Neural cell (in vitro differentiated cells): Measurements from ENCODE around the gene RASSF4. TPM values are rescaled to one million over a fixed set of nuclear protein-coding genes. Genes with fewer than 3 reads are reported as not detected.

Experiments
- H2AFZ ChIP-seq: fragments of 200-600, 300-800 bp; sonication (generic), shearing (Covaris generic); 2 replicates; pipeline ENCODE4 v1.6.0; 2014; ENCODE audit warnings: low read depth, mild to moderate bottlenecking, antibody characterized with exemption, low read length, moderate library complexity
- H3F3A ChIP-seq: fragments of 200-600 bp; shearing (Covaris generic); 2 replicates; pipeline ENCODE4 v1.6.1; 2016; ENCODE audit warnings: mild to moderate bottlenecking, moderate library complexity, mixed read lengths, antibody characterized with exemption, low read length; ENCODE audit not compliant: insufficient read depth, poor library complexity, severe bottlenecking
- H3K27ac ChIP-seq: fragments of 200-600, 300-800 bp; sonication (generic), shearing (Covaris generic); 2 replicates; pipeline ENCODE4 v1.5.1; 2014; ENCODE audit warnings: mild to moderate bottlenecking, low read length, moderate library complexity
- H3K27me3 ChIP-seq: fragments of 300-800, 200-600 bp; sonication (generic), shearing (Covaris generic); 2 replicates; pipeline ENCODE4 v1.6.0; 2014; ENCODE audit warnings: mild to moderate bottlenecking, low read depth, low read length, moderate library complexity; ENCODE audit not compliant: insufficient read depth
- H3K36me3 ChIP-seq: fragments of 300-800, 200-600 bp; sonication (generic), shearing (Covaris generic); 2 replicates; pipeline ENCODE4 v1.5.1; 2014; ENCODE audit warnings: mild to moderate bottlenecking, antibody characterized with exemption, low read length, moderate library complexity; ENCODE audit not compliant: insufficient read depth
- H3K4me2 ChIP-seq: fragments of 300-800, 200-600 bp; sonication (generic), shearing (Covaris generic); 2 replicates; pipeline ENCODE4 v1.6.0; 2014; ENCODE audit warnings: mild to moderate bottlenecking, low read length
- H3K4me3 ChIP-seq: fragments of 300-800, 200-600 bp; sonication (generic), shearing (Covaris generic); 2 replicates; pipeline ENCODE4 v1.5.1; 2014; ENCODE audit warnings: mild to moderate bottlenecking, low read length, moderate library complexity
- H3K79me2 ChIP-seq: fragments of 200-600 bp; shearing (Covaris generic); replicated peaks from 2 replicates; pipeline ENCODE4 v1.6.0; 2014; ENCODE audit warnings: mild to moderate bottlenecking, low read length, moderate library complexity; ENCODE audit not compliant: insufficient read depth
- H3K9ac ChIP-seq: fragments of 300-800, 200-600 bp; sonication (generic), shearing (Covaris generic); 2 replicates; pipeline ENCODE4 v1.6.1; 2016; ENCODE audit warnings: mild to moderate bottlenecking, low read length, mixed read lengths
- H3K9me2 ChIP-seq: fragments of 200-600 bp; shearing (Covaris generic); 2 replicates; pipeline ENCODE4 v1.6.1; 2016; ENCODE audit warnings: mild to moderate bottlenecking, low read length, mixed read lengths; ENCODE audit not compliant: insufficient read depth
- H3K9me3 ChIP-seq: fragments of 200-600, 300-800 bp; sonication (generic), shearing (Covaris generic); 2 replicates; pipeline ENCODE4 v1.6.1; 2016; ENCODE audit warnings: mild to moderate bottlenecking, mixed run types, low read length, moderate library complexity, mixed read lengths
- H4K20me1 ChIP-seq: fragments of 200-600 bp; shearing (Covaris generic); 2 replicates; pipeline ENCODE4 v1.6.1; 2016; ENCODE audit warnings: mild to moderate bottlenecking, mixed run types; ENCODE audit not compliant: insufficient read depth
- EP300 ChIP-seq: fragments of 450-650 bp; conservative IDR thresholded peaks from 2 replicates; pipeline ENCODE4 v1.6.1; 2014; ENCODE audit warnings: antibody characterized with exemption, mild to moderate bottlenecking, moderate library complexity; ENCODE audit not compliant: poor library complexity, severe bottlenecking
- EZH2 ChIP-seq: fragments of 200-600, 300-800 bp; shearing (Covaris generic), sonication (generic); IDR thresholded peaks from 2 replicates; pipeline ENCODE4 v1.6.1; 2014; ENCODE audit warnings: antibody characterized with exemption, low read length, borderline replicate concordance, mild to moderate bottlenecking; ENCODE audit not compliant: insufficient read depth, poor library complexity, severe bottlenecking
- MXI1 ChIP-seq: fragments of 450-650 bp; conservative IDR thresholded peaks from 2 replicates; pipeline ENCODE4 v1.6.1; 2014; ENCODE audit warnings: antibody characterized with exemption, mild to moderate bottlenecking; ENCODE audit not compliant: poor library complexity, severe bottlenecking
- POLR2AphosphoS5 ChIP-seq: IDR thresholded peaks from 2 replicates; pipeline ENCODE4 v1.6.1; 2012
- RAD21 ChIP-seq: fragments of 450-650 bp; conservative IDR thresholded peaks from 2 replicates; pipeline ENCODE4 v1.6.1; 2014; ENCODE audit warnings: antibody characterized with exemption, mild to moderate bottlenecking, moderate library complexity
- REST ChIP-seq: IDR thresholded peaks from 2 replicates; pipeline ENCODE4 v1.6.1; 2012; ENCODE audit warnings: borderline replicate concordance
- SMC3 ChIP-seq: fragments of 450-650 bp; conservative IDR thresholded peaks from 2 replicates; pipeline ENCODE4 v1.6.1; 2014; ENCODE audit warnings: antibody characterized with exemption, mild to moderate bottlenecking, moderate library complexity; ENCODE audit not compliant: poor library complexity
- TAF1 ChIP-seq: IDR thresholded peaks from 2 replicates; pipeline ENCODE4 v1.6.1; 2012; ENCODE audit warnings: low read depth
- polyA plus RNA-seq: library from polyadenylated mRNA; depleted of rRNA; stranded (reverse); fragments of >200 nt; gene quantifications from 2 replicates; pipeline ENCODE4 v1.2.3, GENCODE V29; 2014
- TF ChIP-seq, protein P1 (sequence below): fragments of 450-650 bp; IDR thresholded peaks from 2 replicates; pipeline ENCODE4 v1.5.1; 2014; ENCODE audit warnings: antibody characterized with exemption, mild to moderate bottlenecking, moderate library complexity; ENCODE audit not compliant: poor library complexity, severe bottlenecking

Gene RASSF4
- polyA plus RNA-seq, 1 donor from 2014 or later: 10.2 TPM

DNA sequence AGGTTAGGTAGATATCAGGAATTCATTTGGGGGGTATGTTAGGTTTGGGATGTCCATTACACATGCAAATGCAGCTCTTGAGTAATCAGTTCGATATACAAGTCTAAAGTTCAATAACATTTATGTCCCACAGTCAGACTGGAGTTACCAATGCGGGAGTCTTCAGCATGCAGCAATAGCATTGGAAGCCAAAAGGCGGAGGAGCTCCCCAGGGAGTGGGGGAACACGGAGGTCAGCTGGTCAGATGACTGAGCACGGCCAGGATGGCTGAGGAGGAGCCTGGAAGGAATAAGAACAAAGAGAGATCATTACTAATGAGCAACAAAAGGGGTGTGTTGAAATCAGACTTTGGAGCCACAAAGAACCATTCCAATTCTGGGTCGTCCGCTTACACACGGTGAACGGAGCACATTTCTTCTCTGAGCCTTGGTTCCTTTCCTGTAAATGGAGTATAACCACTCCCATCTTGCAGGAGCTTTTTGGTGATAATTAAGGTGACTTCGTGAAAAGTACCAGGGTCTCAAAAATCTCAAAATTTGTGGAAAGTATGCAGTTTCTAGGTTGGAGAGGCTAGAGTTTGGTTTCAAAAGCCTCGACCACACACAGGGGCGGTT, 40.6 kb downstream of the RASSF4 start:
- Histone ChIP-seq H3F3A (no peaks in the 10 kb centered on the region), H3K27ac (peak overlapping the region; percentile 62), H3K4me3 (peak overlapping the region; percentile 74), H2AFZ (peak overlapping the region; percentile 36), H3K79me2 (peaks cover 14% of the 10 kb centered on the region), H3K9ac (peak overlapping the region; percentile 70), H3K9me3 (no peaks in the 10 kb centered on the region), H3K4me2 (no peak overlapping the region), H3K36me3 (no peaks in the 10 kb centered on the region), H4K20me1 (no peaks in the 10 kb centered on the region), H3K27me3 (no peaks in the 10 kb centered on the region), H3K9me2 (no peaks in the 10 kb centered on the region)
- TF ChIP-seq EZH2 (no peak), RAD21 (no peak), EP300 (no peak), POLR2AphosphoS5 (no peak), TAF1 (no peak), REST (no peak), MXI1 (no peak)

GRCh38 chr10:45000752-45001380, 41.3 kb downstream of the RASSF4 start, which contains the start of gene ZNF22:
ZNF22 (plus strand) TSS chr10:45000923; CDS start chr10:45003369, 2,446 bp downstream.
- Histone ChIP-seq H3K9me2 (no peaks in the 10 kb centered on the region), H3K27me3 (no peaks in the 10 kb centered on the region), H3K36me3 (no peaks in the 10 kb centered on the region), H3K9ac (peak within 1 kb of the TSS; percentile 70), H2AFZ (peak within 1 kb of the TSS; percentile 42), H3K79me2 (peaks cover 14% of the 10 kb centered on the region), H3K9me3 (no peaks in the 10 kb centered on the region), H3K4me2 (peak within 1 kb of the TSS; percentile 44), H4K20me1 (no peaks in the 10 kb centered on the region), H3F3A (no peaks in the 10 kb centered on the region), H3K27ac (peak within 1 kb of the TSS; percentile 62), H3K4me3 (peak within 1 kb of the TSS; percentile 74)
- TF ChIP-seq SMC3 (no peak), REST (peak; percentile 44), MXI1 (peak; percentile 24), RAD21 (no peak), EP300 (no peak), POLR2AphosphoS5 (peak; percentile 84), TAF1 (no peak), EZH2 (no peak)
- TF ChIP-seq, protein P1, sequence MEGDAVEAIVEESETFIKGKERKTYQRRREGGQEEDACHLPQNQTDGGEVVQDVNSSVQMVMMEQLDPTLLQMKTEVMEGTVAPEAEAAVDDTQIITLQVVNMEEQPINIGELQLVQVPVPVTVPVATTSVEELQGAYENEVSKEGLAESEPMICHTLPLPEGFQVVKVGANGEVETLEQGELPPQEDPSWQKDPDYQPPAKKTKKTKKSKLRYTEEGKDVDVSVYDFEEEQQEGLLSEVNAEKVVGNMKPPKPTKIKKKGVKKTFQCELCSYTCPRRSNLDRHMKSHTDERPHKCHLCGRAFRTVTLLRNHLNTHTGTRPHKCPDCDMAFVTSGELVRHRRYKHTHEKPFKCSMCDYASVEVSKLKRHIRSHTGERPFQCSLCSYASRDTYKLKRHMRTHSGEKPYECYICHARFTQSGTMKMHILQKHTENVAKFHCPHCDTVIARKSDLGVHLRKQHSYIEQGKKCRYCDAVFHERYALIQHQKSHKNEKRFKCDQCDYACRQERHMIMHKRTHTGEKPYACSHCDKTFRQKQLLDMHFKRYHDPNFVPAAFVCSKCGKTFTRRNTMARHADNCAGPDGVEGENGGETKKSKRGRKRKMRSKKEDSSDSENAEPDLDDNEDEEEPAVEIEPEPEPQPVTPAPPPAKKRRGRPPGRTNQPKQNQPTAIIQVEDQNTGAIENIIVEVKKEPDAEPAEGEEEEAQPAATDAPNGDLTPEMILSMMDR: no peak
